Activated CD4-positive, alpha-beta T cell treated with anti-CD3 and anti-CD28 coated beads, Interleukin-2, Interleukin-6, amounts not matched to agents 100 ng/mL and 50 ng/mL, durations not matched to agents 16 hours and 8 hours (primary cell): ENCODE measurements around the gene SPATA32.
"Not testable (repeated sequence)": the region's sequence is repeated elsewhere in the genome, so short reads cannot be mapped to it uniquely, and the experiment has no call there.

ENCODE experiments used
- DNase-seq: peaks from one replicate; pipeline ENCODE4 v3.0.0-alpha.2; 2020

SPATA32 gene

GRCh38 chr17:45261577-45262515 is at the start of gene SPATA32:
TSS of gene SPATA32 (minus strand) at chr17:45262094. CDS start at chr17:45262016, 78 bp downstream.
- peak; percentile 66 for DNase-seq

GRCh38 chr17:45311401-45311759 is 49.5 kb upstream of the SPATA32 start:
- DNase-seq: no peak

- no peak for DNase-seq
Measured at GRCh38 chr17:45310380-45311324, 48.8 kb upstream of the SPATA32 start.

GRCh38 chr17:45309400-45309799 is 47.5 kb upstream of the SPATA32 start:
- no peak for DNase-seq

- no peak for DNase-seq
Measured at GRCh38 chr17:45308840-45309239, 46.9 kb upstream of the SPATA32 start.

- no peak for DNase-seq
Measured at GRCh38 chr17:45308016-45308365, 46.1 kb upstream of the SPATA32 start.

GRCh38 chr17:45307290-45308015 is 45.6 kb upstream of the SPATA32 start:
- DNase-seq: peak; percentile 89

GRCh38 chr17:45306623-45307022 is 44.7 kb upstream of the SPATA32 start:
- DNase-seq: no peak

GRCh38 chr17:45306094-45306493 is 44.2 kb upstream of the SPATA32 start:
- DNase-seq: no peak

GRCh38 chr17:45305530-45306087 is 43.7 kb upstream of the SPATA32 start:
- DNase-seq: peak; percentile 40

GRCh38 chr17:45302649-45303173 is 40.8 kb upstream of the SPATA32 start:
- DNase-seq: peak; percentile 62

GRCh38 chr17:45302220-45302619 is 40.3 kb upstream of the SPATA32 start:
- DNase-seq: not testable (repeated sequence)

- DNase-seq: no peak
Measured at GRCh38 chr17:45301674-45302073, 39.8 kb upstream of the SPATA32 start.

GRCh38 chr17:45300060-45300751 is 38.3 kb upstream of the SPATA32 start:
- DNase-seq: no peak

GRCh38 chr17:45299361-45299760 is 37.5 kb upstream of the SPATA32 start:
- no peak for DNase-seq

- no peak for DNase-seq
Measured at GRCh38 chr17:45298546-45299285, 36.8 kb upstream of the SPATA32 start.

GRCh38 chr17:45296833-45297124 is 34.9 kb upstream of the SPATA32 start:
- no peak for DNase-seq

- no peak for DNase-seq
Measured at GRCh38 chr17:45296003-45296832, 34.3 kb upstream of the SPATA32 start.

GRCh38 chr17:45294506-45294905 is 32.6 kb upstream of the SPATA32 start:
- DNase-seq: no peak
